GM21723 (cell line): ENCODE measurements around the gene PTGDS.
"Not testable (repeated sequence)": the region's sequence is repeated elsewhere in the genome, so short reads cannot be mapped to it uniquely, and the experiment has no call there.

Experiments
- ATAC-seq: cut with Tn5 transposase; IDR thresholded peaks from one replicate; pipeline ENCODE4 v1.9.1; 2021; ENCODE audit warnings: mild to moderate bottlenecking, moderate library complexity; ENCODE audit not compliant: unreplicated experiment

The PTGDS gene

DNA sequence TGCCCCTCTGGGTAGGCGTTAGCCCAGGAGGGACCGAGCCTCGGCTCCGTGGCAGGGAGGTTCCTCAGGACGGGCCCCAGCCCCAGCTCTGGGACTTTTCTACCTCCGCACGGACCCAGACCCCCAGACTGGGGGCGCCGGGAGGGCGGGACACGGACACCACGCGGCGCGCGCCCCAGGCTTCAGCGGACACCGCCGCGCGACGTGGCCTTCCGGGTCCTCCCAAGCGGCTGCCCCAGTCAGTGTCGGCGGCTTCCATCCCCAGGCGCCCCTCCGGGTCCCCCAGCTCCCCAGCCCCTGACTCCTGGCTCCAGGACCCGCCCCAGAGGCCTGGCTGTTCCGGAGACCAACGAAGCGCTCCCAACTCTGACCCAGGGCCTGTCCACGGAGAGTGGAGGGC lies 8.5 kb downstream of the PTGDS start:
- no peak for ATAC-seq

DNA sequence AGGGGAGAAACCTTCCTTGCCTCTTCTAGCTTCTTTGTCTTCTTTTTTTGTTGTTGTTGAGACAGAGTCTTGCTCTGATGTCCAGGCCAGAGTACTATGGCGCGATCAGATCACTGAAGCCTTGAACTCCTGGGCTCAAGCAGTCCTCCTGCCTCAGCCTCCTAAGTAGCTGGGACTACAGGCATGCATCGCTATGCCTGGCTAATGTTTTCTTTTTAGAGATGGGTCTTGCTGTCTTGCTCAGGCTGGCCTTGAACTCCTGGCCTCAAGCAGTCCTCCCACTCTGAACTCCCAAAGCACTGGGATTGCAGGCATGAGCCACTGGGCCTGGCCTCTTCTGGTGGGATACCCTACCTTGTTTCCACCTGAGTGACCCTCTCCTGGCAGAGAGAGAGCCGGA lies 11.6 kb downstream of the PTGDS start:
- no peak for ATAC-seq

DNA sequence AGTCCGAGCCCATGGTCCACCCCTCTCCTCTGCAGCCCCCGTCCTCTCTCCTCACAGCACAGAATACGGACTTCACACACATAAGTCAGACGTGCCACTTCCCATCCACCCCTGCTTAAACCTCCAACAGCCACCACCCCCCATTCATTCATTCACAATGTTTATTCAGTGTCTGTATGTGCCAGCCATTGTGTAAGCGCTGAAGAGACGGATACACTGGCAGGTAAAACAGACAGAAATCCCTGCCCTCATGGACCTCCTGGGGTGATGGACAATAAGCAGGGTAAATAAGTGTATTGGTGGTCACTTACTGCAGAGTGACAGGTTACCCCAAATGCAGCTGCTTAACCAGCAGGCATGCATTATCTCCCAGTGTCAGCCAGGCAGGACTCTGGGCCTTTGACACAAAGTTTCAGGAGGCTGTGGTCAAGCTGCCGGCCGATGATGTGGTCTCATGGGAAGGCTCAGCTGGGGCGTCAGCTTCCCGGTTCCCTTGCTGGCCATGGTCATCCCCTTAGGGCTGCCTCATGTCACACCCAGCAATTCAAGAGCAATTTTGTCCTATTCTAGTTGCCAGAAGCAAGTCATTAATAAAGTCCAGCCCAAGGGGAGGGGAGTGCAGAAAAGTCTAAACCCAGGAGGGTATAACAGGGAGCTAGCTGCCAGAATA lies 13.1 kb downstream of the PTGDS start:
- ATAC-seq: no peak

DNA sequence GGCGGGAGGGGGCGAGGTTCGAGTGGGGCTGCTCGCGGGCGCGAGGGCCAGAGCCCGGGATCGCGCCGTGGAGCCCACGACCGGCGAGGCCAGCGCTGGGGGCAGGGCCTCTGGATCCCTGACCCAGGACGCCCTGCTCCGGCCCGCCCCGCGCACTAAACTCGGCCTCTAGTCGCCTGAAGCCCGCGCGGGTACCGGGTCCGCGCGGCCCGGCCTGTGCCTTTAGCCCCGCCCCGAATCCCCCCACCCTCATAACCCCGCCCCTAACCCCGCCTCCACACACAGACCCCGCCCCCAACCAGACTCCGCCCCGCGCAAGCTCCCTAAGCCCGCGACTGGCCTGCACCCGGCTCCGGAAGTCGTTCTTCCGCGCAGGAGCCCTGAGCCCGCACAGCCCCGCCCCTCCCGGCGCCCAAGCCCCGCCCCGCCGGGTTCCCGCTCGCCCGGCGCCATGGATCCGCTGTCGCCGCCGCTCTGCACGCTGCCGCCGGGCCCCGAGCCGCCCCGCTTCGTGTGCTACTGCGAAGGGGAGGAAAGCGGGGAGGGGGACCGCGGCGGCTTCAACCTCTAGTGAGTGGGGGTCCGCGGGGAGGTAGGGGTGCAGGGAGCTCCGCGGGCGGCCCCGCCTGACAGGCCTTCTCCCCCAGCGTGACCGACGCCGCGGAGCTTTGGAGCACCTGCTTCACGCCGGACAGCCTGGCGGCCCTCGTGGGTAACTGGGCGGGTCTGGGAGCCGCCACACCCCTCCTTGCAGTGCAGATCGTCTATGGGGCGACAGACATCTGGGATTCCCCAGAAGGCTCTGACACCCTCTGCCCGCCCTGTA lies 14.9 kb downstream of the PTGDS start, which contains the start of gene PAXX:
Gene PAXX, plus strand, starts transcription at position 430 of the 826 bp plus-strand sequence. Its CDS starts 22 bp downstream, at position 452.
- peak; percentile 77 for ATAC-seq

DNA sequence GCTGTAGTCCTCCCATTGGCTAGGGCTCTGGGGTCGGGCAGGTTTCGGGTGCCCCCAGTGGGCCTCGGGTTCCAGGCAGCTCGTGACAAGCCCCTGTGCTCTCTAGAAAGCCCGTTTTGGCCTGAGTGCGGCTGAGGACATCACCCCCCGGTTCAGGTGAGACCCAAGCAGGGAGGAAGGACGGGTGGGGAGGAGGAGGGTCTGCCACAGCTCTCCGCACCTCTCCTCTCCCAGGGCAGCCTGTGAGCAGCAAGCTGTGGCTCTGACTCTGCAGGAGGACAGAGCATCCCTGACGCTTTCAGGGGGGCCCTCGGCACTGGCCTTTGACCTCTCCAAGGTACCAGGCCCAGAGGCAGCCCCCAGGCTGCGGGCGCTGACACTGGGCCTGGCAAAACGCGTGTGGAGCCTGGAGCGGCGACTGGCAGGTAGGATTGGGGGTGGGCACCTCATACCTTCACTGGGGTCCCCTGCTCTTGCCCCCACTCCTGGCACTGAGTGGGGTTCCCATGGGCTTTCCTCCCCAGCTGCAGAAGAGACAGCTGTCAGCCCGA lies 15.6 kb downstream of the PTGDS start:
- peak; percentile 6 for ATAC-seq

DNA sequence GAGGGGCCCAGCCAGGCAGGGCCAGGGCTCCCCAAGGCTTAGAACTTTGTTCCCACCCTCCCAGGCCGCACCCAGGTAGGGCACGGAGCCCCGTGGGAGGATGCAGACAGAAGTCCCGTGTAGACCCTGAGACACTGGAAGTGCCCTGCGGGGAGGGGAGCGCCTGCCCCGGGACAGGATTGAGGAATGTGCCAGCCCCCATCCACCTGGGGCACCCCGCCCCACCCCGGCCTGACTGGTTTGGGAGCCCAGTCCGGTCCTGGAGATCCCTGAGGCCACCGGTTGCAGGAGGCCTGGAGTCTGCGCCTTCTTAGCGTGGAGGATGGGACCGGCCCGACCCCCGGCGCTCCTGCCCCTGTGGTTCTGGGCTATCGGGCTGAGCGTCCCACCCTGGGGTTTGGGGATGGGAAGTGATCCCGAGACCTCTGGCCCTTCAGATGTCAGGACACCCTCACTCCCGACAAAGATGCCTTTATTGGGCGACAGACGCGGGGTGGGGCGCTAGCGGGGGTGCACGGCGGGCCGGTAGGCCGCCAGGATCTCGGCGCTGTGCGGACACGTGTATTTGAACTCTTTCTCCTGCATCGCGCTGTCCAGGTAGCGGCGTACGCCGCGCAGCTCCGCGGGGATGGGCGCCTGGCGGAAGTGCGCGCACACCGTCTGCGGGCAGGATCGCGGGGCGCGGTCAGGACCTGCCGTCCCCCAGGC lies 17.0 kb downstream of the PTGDS start:
- no peak for ATAC-seq

DNA sequence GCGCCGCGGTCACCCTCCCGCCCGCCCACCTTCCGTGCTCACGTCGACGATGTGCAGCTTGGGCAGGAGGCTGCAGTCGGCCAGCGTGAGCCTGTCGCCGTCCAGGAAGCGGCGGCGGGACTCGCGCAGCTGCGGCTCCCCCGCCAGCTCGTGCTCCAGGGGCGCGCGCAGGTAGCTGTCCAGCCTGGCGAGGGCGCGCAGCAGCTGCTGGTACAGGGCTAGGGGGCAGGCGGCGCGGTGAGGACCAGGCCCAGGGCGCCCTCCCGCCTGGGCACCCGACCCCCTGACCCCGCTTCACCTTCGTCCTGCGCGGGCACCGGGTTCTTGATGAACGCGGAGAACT lies 17.6 kb downstream of the PTGDS start:
- ATAC-seq: no peak

DNA sequence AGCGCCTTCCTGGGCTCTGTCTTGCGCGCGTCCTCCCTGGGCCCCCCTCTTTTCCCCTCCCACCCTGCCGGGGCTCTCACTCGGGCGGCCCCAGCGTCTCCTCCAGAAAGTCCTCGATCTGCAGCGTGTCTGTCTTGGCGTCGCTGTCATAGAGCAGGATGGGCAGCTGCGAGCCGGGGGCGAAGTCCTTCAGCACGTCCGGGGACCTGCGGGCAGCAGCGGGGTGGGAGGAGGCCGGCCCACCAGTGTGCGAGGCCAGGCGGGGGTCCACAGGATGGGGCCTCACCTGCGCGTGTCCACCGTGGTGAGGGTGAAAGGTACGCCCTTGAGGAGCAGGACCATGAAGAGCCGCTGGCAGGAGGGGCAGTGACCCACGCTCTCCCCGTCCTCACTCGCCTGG lies 18.1 kb downstream of the PTGDS start:
- ATAC-seq: no peak

DNA sequence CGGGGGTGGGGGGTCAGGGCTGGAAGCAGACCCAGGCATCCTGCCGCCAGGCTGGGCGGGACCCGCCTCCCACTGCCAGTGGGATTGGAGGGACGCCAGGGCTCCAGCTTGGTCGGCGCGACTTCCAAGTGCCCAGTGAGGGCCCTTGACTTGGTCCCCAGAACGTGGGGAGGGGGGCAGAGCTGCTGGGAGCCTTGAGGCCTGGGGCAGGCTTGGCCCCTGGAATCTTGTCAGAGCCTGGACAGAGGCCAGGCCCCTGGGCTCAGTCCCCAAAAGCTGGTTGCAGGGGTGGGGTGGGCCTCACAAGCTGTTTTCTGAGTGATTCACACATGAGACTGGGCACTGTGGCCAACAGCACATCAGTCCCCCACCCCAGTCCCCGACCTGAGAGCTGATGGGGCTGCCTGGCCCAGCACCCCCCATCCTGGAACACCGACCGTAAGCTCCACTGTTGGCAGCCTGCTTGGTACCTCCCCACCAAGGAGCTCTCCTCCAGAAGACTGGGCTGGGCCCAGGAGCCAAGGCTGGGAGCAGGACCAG lies 18.5 kb downstream of the PTGDS start:
- ATAC-seq: no peak

DNA sequence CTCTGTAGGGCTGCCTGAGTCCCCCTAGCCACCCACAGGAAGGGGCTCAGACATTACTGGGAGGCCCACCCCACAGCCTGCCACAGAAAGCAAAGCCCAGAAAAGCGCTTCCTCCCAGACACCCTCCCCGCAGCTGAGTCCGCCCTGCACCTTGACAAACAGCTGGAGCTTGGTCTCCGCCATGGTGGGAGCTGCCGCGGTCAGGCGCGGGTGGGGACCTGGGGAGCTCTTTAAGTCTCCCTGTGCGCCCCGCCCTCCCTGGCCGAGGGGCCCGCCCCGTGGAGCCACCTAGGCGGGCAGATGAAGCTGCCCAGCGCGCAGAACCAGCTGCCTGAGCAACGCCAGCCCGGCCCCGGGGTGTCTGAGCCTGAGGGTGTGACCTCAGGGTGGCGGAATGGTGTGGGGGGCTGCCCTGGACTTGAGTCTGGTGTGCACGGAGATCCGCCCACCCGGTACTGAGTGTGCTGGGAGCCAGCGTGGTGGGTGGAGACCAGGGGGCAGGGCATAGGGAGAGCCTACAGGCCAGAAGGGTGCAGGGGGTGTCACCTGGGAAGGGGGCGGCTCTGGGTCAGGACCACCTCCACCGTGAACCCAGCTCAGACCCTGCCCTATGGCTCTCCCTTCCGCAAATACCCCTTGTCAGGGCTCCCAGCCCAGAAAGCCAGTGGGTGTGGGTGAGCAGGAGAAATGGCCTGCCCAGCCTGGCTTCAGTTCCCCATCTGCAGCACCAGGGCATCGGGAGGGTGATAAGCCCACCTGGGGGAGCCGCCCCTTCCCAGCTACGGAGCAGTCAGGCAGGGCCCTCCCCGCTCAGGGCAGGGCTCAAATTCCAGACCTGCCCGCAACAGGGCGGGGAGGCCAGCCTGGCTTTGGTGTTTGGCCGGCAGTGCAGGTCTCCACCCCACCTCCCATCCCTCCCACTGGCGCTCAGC lies 19.3 kb downstream of the PTGDS start, which contains the start of gene CLIC3:
Gene CLIC3, minus strand, starts transcription at position 208 of the 932 bp plus-strand sequence. Its CDS starts 25 bp downstream, at position 183.
- no peak for ATAC-seq

DNA sequence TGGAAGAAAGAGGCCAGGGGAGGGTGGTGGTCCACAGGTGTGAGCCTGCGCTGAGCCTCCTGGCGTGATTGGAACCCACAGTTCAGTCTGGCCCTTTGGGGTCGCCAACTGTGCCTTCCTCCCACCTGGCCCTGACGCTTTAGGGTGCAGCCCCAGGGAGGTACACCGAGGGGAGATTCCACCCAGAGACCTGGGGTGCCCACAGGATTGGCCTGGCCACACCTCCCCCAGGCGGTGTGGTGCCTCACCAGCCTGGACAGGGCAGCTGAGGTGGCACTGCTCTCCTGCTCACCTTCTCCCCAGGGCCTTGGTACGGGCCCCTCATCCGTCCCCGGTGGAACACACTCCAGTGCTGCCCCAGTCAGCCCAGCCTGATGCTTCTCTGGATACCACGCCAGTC lies 20.1 kb downstream of the PTGDS start:
- no peak for ATAC-seq

DNA sequence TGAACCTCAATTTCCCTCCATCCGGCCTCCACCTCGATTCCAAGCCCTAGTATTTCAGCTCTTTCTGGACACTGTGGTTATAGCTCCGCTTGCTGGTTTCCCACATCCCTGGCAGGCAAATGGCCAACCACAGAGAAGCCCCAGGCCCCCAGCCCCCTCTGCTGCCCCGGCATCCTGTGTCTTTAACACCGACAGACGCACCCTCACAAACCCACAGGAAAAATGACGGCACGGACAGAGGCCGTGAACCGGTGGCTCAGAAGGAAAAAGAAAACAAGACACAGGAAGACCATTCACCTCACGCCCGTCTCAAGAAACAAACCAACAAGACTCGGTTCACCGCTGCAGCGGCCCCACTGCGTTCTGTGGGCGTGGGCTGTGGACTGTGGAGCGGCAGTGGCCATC lies 20.5 kb downstream of the PTGDS start:
- no peak for ATAC-seq

DNA sequence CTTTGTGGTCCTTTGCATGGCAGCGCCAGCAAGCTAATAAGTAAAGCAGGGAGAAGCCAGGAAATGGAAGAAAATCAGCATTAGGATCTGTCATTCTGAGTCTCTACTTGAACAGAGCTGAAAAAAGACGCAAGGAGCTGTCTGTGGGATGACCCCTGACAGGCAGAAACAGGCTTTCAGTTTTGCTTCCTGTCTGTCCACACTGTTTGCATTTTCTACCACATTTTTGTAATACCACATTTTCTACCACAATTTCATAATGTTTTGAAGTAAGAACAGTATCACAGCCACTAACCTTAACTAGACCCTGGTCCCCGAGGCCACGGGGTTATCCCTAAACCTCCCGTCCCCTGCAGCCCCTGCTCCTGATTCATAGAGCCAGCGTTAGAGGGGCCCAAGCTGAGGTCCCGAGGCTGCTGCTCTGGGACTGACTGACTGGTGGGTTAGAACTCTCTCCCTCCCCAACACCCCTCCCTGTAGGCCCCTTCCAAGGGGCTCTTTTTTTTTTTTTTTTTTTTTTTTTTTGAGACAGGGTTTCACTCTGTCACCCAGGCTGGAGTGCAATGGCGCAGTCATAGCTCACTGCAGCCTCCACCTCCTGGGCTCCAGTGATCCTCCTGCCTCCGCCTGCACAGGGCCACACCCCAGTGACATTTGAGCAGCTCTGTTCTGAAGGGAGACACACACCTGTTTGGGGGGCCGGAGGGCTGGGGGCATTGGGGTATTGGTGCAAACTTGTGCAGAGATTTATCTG lies 23.1 kb downstream of the PTGDS start:
- peak; percentile 72 for ATAC-seq

DNA sequence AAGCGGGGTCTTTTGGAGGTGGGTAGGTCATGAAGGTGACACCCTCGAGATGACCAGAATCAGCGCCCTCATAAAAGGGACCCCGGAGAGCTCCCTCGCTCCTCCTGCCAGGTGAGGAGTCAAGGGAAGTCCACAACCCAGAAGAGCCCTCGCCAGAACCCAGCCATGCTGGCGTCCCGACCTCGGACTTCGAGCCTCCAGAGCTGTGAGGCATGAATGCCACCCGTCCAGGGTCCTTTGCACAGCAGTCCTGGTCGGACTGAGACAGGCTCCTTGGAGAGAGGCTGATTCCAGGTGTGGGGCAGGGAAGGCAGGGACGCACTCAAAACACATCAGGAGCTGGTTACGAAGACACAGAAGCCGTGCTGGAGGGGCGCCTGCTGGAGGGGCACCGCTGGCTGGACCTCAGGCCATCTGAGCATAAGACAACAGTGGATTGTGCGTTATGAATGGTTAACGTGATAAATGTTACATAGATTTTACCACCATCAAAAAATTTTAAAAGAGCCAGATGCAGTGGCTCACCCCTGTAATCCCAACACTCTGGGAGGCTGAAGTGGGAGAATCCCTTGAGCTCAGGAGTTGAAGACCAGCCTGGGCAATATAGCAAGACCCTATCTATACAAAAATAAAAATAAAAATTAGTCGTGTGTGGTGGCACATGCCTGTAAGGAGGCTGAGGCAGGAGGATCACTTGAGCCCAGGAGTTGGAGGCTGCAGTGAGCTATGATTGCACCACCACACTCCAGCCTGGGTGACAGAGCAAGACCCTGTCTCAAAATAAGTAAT lies 24.7 kb downstream of the PTGDS start:
- no peak for ATAC-seq

DNA sequence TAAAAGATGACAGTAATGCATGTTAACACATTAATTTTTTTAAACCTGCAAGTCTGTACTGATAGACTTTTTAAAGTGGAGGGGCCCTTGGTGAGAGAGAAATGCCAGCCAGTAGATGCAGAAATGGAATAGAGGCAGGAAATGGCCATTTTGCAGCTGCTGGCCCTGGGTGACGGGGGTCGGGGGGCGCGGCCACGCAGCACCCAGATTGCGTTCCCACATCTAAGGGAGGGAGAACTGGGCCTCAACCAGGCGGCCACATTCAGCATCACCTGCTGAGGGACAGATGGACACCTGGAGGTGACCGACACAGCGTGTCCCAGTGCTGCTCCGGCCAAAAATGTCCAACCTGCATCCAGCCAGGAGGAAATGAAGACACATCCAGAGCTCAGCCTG lies 25.3 kb downstream of the PTGDS start:
- ATAC-seq: no peak

DNA sequence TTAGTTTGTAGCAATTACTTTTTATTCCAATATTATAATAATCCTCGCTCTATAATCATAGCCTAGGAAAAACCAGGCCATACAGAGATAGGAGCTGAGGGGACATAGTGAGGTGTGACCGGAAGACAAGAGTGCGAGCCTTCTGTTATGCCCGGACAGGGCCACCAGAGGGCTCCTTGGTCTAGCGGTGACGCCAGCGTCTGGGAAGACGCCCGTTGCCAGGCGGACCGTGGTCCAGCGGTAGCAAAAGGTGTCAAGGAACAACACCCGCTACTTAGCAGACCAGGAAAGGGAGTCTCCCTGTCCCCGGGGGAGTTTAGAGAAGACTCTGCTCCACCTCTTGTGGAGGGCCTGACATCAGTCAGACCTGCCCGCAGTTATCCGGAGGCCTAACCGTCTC lies 27.0 kb downstream of the PTGDS start:
- ATAC-seq: not testable (repeated sequence)

DNA sequence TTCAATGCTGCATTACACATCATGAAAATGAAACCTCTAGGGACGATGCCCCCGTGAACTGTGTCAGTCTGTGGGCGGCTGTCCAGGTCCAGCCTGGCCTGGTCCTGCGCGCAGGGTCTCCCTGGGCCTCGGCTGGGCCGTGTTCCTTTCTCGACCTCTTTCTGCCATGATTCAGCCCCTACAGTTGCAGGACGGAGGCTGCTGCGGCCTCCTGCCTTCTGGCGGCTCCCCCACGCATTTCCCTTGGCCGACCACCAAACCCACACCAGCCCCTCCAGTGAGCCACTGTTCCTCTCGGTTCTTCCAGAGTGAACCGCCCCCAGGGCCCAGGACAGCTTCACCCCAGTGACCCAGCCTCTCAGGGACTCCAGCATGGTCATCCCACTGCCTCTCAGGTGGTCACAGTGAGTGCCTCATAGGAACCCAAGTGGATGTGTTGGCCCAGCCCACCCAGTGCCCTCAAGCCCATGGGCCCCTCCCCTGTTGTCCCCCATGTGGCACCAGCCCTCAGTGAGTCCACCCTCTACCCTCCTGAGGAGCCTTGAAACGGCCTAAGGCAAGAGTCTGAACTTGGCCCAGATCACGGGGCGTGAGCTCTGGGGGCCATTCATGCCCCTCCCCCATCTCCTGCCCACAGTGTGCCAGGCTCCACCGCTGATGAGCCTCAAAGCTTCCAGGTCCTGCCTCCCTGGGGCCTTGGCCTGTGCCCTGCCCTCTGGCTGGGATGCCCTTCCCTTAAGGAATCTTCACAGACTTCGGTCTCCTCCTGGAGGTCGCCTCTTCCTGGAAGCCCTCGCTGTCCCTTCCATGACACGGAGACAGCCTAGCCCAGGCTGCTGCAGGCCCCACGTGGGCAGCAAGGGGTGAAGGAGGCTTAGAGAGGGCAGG lies 29.1 kb downstream of the PTGDS start:
- no peak for ATAC-seq
